Tibial nerve (tissue), 4 donors: ENCODE data around the gene MEN1. TPM values are rescaled to one million over a fixed set of nuclear protein-coding genes. Genes with fewer than 3 reads are reported as not detected.

Experiments used
- DNase-seq, 2 donors: peaks; one replicate each; pipeline ENCODE4 v3.0.0-alpha.2; 2019; ENCODE audit warnings: low spot score in 2 of 2
- H3K27ac ChIP-seq, 4 donors: fragments of 200-600 bp; sonication (generic) in 3 of 4; one replicate each; pipeline ENCODE4 v1.5.1; 2017 to 2019; ENCODE audit warnings: mild to moderate bottlenecking in 1 of 4
- H3K27me3 ChIP-seq, 2 donors: fragments of 200-600 bp; sonication (generic) in 1 of 2; one replicate each; pipeline versions ENCODE4 v1.5.1 to v1.6.0; 2017 to 2019
- H3K36me3 ChIP-seq, 3 donors: fragments of 200-600 bp; sonication (generic); one replicate each; pipeline ENCODE4 v1.5.1; 2018 to 2019
- H3K4me1 ChIP-seq, 4 donors: fragments of 200-600 bp; sonication (generic) in 3 of 4; one replicate each; pipeline ENCODE4 v1.5.1; 2017 to 2019
- H3K4me3 ChIP-seq, 4 donors: fragments of 200-600 bp; sonication (generic) in 3 of 4; one replicate each; pipeline ENCODE4 v1.5.1; 2017 to 2019; ENCODE audit warnings: mild to moderate bottlenecking in 1 of 4, moderate library complexity in 1 of 4
- H3K9me3 ChIP-seq, 4 donors: fragments of 200-600 bp; sonication (generic) in 3 of 4; one replicate each; pipeline ENCODE4 v1.5.1; 2017 to 2019
- CTCF ChIP-seq, 5 experiments: fragments of 200-600 bp in 3 of 5; fragments of 450-650 bp in 2 of 5; sonication (generic) in 3 of 5; IDR thresholded peaks; one replicate each; pipeline ENCODE4 v1.5.1; 2016 to 2019; ENCODE audit warnings: antibody characterized with exemption in 5 of 5, mild to moderate bottlenecking in 3 of 5, moderate library complexity in 2 of 5
- EP300 ChIP-seq, 2 donors: sonication (generic); formaldehyde crosslinking; IDR thresholded peaks; one replicate each; pipeline ENCODE4 v1.6.1; 2017; ENCODE audit warnings: antibody characterized with exemption in 2 of 2, mild to moderate bottlenecking in 1 of 2
- POLR2A ChIP-seq, 2 donors: fragments of 450-650 bp; IDR thresholded peaks; one replicate each; pipeline ENCODE4 v1.6.1; 2017; ENCODE audit warnings: antibody characterized with exemption in 2 of 2, mild to moderate bottlenecking in 2 of 2, moderate library complexity in 2 of 2
- WGBS, 2 donors: methylation state at CpG; one replicate each; pipeline ENCODE4 v1.1.5; 2018; 5-methylcytosine and 5-hydroxymethylcytosine counted together
- total RNA-seq, 4 donors: library from RNA; depleted of rRNA; stranded (reverse); fragments of >200 nt; gene quantifications; one replicate each; pipeline ENCODE4 v1.1.0, GENCODE V29; 2016

The MEN1 gene
- total RNA-seq, 4 donors from 2014 or later = 15.3 to 30.9 (median 19.7) TPM

GRCh38 chr11:64793271-64794160, 16.8 kb downstream of the MEN1 start:
- 49 to 55% methylated on average over 11 of the region's 11 CpGs for WGBS, 2 donors
- Histone ChIP-seq H3K4me1 (no peaks in the 10 kb centered on the region), H3K27me3 (no peaks in the 10 kb centered on the region), H3K27ac (no peak overlapping the region), H3K9me3 (no peaks in the 10 kb centered on the region), H3K4me3 (no peak overlapping the region), H3K36me3 (peaks cover 0 to 73% (median 13%) of the 10 kb centered on the region in 3 donors)
- no peak for DNase-seq
- TF ChIP-seq CTCF (IDR thresholded peaks at IDR 0.05) (no peak), POLR2A (IDR thresholded peaks at IDR 0.05) (no peak), EP300 (IDR thresholded peaks at IDR 0.05) (no peak)

- no peak for DNase-seq
- Histone ChIP-seq H3K9me3 (no peaks in the 10 kb centered on the region), H3K27ac (no peak overlapping the region), H3K4me1 (peaks cover 0 to 5% (median 0%) of the 10 kb centered on the region in 4 donors), H3K36me3 (peaks cover 0 to 68% (median 13%) of the 10 kb centered on the region in 3 donors), H3K27me3 (no peaks in the 10 kb centered on the region), H3K4me3 (no peak overlapping the region)
- TF ChIP-seq POLR2A (IDR thresholded peaks at IDR 0.05) (no peak), CTCF (IDR thresholded peaks at IDR 0.05) (no peak), EP300 (IDR thresholded peaks at IDR 0.05) (no peak)
- WGBS, 2 donors = 81 to 91% methylated on average over 4 of the region's 4 CpGs
These were observed 17.9 kb downstream of the MEN1 start for GRCh38 chr11:64792482-64792881.

GRCh38 chr11:64791781-64792291, 18.5 kb downstream of the MEN1 start:
- WGBS, 2 donors = 89 to 94% methylated on average over 3 to 13 of the region's 14 CpGs
- Histone ChIP-seq H3K9me3 (no peaks in the 10 kb centered on the region), H3K4me3 (no peak overlapping the region), H3K27ac (no peak overlapping the region), H3K4me1 (peaks cover 0 to 5% (median 0%) of the 10 kb centered on the region in 4 donors), H3K36me3 (peaks cover 0 to 61% (median 13%) of the 10 kb centered on the region in 3 donors), H3K27me3 (no peaks in the 10 kb centered on the region)
- no peak for TF ChIP-seq CTCF (IDR thresholded peaks at IDR 0.05)
- TF ChIP-seq EP300 (IDR thresholded peaks at IDR 0.05) = no peak
- no peak for TF ChIP-seq POLR2A (IDR thresholded peaks at IDR 0.05)
- no peak for DNase-seq

- TF ChIP-seq POLR2A (IDR thresholded peaks at IDR 0.05) (no peak), EP300 (IDR thresholded peaks at IDR 0.05) (no peak), CTCF (IDR thresholded peaks at IDR 0.05) (no peak)
- Histone ChIP-seq H3K4me1 (peaks cover 0 to 5% (median 0%) of the 10 kb centered on the region in 4 donors), H3K9me3 (no peaks in the 10 kb centered on the region), H3K36me3 (peaks cover 0 to 49% (median 3%) of the 10 kb centered on the region in 3 donors), H3K27ac (no peak overlapping the region), H3K27me3 (no peaks in the 10 kb centered on the region), H3K4me3 (no peak overlapping the region)
- DNase-seq = no peak
- 81 to 86% methylated on average over 23 to 25 of the region's 25 CpGs for WGBS, 2 donors
These were observed 19.9 kb downstream of the MEN1 start for GRCh38 chr11:64790205-64791095.
